GM12891 (cell line): Measurements from ENCODE around the gene CAMTA2.

Experiments used
- PAX5 ChIP-seq: IDR thresholded peaks from 2 replicates; pipeline ENCODE4 v1.6.1; 2011; ENCODE audit warnings: low read length, moderate library complexity, mild to moderate bottlenecking; ENCODE audit not compliant: insufficient read depth, severe bottlenecking
- POLR2A ChIP-seq: IDR thresholded peaks from 2 replicates; pipeline ENCODE4 v1.6.1; 2011; ENCODE audit warnings: low read depth, low read length, control low read depth
- POLR2AphosphoS5 ChIP-seq: IDR thresholded peaks from 2 replicates; pipeline ENCODE4 v1.6.1; 2011; ENCODE audit warnings: low read depth, low read length, control low read depth

GRCh38 chr17:4931963-4932362 is 55.5 kb downstream of the CAMTA2 start, which contains the start of gene GP1BA:
- no peak for TF ChIP-seq POLR2AphosphoS5
- no peak for TF ChIP-seq POLR2A
- TF ChIP-seq PAX5, result no peak
